Activated T-cell treated with anti-CD3 and anti-CD28 coated beads, Interleukin-2, amount 50 U/mL, for 72 hours (primary cell): Measurements from ENCODE around the gene KCNIP4. TPM values are rescaled to one million over a fixed set of nuclear protein-coding genes. Genes with fewer than 3 reads are reported as not detected.

Experiments used
- ATAC-seq, 2 donors: fragments of 150-1000 bp; cut with Tn5 transposase; replicated peaks in 1 of 2; 2 replicates each; pipeline ENCODE4 v1.10.0; 2021; ENCODE audit warnings: moderate library complexity in 2 of 2, mild to moderate bottlenecking in 1 of 2
- DNase-seq, 2 donors: peaks; one replicate each; pipeline ENCODE4 v3.0.0; 2021 to 2022; ENCODE audit warnings: mixed read lengths in 1 of 2
- H3K27ac Mint-ChIP-seq: one replicate; pipeline ENCODE4 v1.8.0; 2022; ENCODE audit warnings: mild to moderate bottlenecking, moderate library complexity, mixed read lengths
- H3K27me3 Mint-ChIP-seq: one replicate; pipeline ENCODE4 v1.8.0; 2022; ENCODE audit warnings: low read depth, mixed read lengths
- H3K36me3 Mint-ChIP-seq, 2 donors: one replicate each; pipeline ENCODE4 v1.8.0; 2022; ENCODE audit warnings: mixed read lengths in 2 of 2, mild to moderate bottlenecking in 1 of 2; ENCODE audit not compliant: insufficient read depth in 2 of 2
- H3K4me1 Mint-ChIP-seq: one replicate; pipeline ENCODE4 v1.8.0; 2022; ENCODE audit warnings: low read depth, mixed read lengths
- H3K4me3 Mint-ChIP-seq, 2 donors: one replicate each; pipeline ENCODE4 v1.8.0; 2022; ENCODE audit warnings: mild to moderate bottlenecking in 2 of 2, mixed read lengths in 2 of 2, moderate library complexity in 2 of 2
- H3K9me3 Mint-ChIP-seq, 2 donors: one replicate each; pipeline ENCODE4 v1.8.0; 2022; ENCODE audit warnings: mixed read lengths in 2 of 2
- total RNA-seq, 2 donors: library from RNA; stranded (reverse); gene quantifications; one replicate each; pipeline ENCODE4 v1.2.3, GENCODE V29; 2022

KCNIP4 gene
- total RNA-seq, 2 donors from 2014 or later: not detected

DNA sequence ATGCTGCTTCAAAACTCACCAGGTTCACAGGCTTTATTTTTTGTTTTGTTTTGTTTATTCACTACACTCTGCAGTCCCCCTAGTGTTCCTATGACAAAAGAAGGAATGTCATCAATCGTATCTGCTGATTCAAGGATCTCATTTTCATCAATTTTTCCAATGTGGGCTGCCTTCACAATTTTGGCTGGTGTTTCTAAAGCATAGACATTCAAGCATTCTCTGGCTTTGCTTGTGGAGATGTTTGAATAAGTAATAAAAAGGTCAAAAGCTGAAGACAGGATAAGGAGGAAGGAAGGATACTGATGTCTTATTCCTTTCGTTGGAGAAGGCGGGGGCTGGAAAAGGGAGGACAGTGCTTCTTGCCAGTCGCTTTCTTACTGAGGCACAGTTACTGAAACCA lies 12.2 kb upstream of the KCNIP4 start:
- Mint-ChIP-seq H3K4me3 (no peak overlapping the region), H3K4me1 (no peaks in the 10 kb centered on the region), H3K27me3 (no peaks in the 10 kb centered on the region), H3K27ac (no peak overlapping the region), H3K9me3 (peaks cover 5 to 7% of the 10 kb centered on the region in 2 donors), H3K36me3 (peaks cover 0 to under 1% of the 10 kb centered on the region in 2 donors)
- ATAC-seq (no peak), DNase-seq (no peak)

DNA sequence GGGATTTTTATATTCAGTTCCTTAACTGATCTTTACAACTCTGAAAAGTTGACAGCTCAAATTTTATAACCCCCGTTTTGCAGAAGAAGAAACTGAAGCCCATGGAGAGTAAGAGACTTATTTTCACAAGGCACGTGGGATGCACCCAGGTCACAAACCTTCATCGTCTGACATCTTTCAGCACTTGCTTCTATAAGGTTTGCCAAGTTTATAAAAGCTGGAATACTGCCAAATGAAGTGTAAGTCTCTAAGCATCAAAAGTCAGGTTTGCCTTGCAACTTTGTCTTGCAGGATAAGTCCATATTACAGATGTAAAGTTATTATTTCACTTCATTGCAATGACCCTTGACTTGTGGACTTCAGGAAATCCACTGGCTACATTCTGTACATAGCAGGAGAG lies 6.3 kb upstream of the KCNIP4 start:
- ATAC-seq: no peak
- no peaks in the 10 kb centered on the region for H3K4me1 Mint-ChIP-seq
- no peak overlapping the region for H3K27ac Mint-ChIP-seq
- peaks cover 5 to 7% of the 10 kb centered on the region in 2 donors for H3K9me3 Mint-ChIP-seq
- H3K27me3 Mint-ChIP-seq: peaks cover 3% of the 10 kb centered on the region
- no peak overlapping the region for H3K4me3 Mint-ChIP-seq
- DNase-seq: no peak
- no peaks in the 10 kb centered on the region for H3K36me3 Mint-ChIP-seq

DNA sequence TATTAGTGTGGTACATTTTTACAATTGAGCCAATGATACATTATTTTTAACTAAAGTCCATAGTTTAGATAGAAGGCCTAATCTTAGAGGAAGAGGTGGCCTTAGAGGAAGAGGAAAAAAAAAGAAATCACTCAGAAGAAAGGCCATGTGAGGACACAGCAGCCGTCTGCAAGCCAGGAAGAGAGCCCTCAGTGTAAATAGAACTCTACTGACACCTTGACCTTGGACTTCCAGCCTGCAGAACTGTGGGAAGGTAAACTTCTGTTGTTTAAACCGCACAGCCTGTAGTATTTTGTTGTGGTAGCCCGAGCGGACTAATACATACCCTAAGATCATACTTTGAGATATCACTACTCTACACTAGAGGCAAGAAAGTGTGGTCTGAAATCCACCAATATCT lies 5.1 kb upstream of the KCNIP4 start:
- DNase-seq: no peak

DNA sequence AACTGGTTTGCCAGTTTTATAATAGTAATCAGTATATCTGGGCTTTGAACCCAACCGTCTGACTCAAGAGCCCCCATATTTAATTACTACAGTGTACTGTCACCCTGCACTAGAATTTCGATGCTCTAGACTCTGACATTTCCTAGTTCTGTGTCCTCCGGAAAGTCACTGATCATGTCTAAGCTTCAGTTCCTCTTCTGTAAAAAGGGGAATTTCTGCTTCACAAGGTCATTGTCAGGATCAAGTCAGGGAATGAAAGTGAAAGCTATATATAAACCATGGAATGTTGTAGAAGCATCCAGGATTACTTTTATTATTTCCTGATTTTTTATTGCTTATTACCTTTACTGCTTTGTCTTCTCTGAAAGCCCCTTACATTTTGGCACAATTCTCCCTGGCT lies 4.0 kb upstream of the KCNIP4 start:
- Mint-ChIP-seq H3K27me3 (peaks cover 19% of the 10 kb centered on the region), H3K9me3 (peaks cover 0 to 2% of the 10 kb centered on the region in 2 donors), H3K27ac (no peak overlapping the region), H3K4me3 (no peak overlapping the region), H3K4me1 (no peaks in the 10 kb centered on the region), H3K36me3 (peaks cover 0 to 2% of the 10 kb centered on the region in 2 donors)
- DNase-seq (no peak), ATAC-seq (no peak)

More for the DNA sequence above, 5.1 kb upstream of the KCNIP4 start:
- peaks cover 3 to 5% of the 10 kb centered on the region in 2 donors for H3K9me3 Mint-ChIP-seq
- no peak overlapping the region for H3K4me3 Mint-ChIP-seq
- H3K36me3 Mint-ChIP-seq: no peaks in the 10 kb centered on the region
- no peak overlapping the region for H3K27ac Mint-ChIP-seq
- no peaks in the 10 kb centered on the region for H3K4me1 Mint-ChIP-seq
- H3K27me3 Mint-ChIP-seq: peaks cover 12% of the 10 kb centered on the region
- no peak for ATAC-seq

DNA sequence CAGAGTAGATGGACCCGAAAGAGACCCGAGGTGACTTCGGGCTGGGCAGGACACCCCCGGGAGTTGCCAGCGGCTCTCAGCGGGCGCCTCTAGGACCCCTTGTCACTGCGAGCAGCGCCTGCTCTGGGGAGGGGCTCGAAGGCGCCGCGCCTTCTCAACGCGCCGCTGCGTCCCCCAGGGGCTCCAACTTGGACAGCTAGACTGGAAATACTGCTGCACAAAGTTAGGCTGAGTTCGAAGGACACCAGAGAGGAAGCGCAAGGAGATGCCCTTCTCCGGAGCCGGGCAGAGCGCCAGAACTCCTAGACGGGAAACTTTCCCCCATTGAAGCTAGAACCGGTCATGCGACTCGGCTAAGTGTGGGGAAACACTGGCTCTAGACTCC lies 493 bp upstream of the KCNIP4 start:
- peaks cover 0 to under 1% of the 10 kb centered on the region in 2 donors for H3K9me3 Mint-ChIP-seq
- no peak overlapping the region for H3K27ac Mint-ChIP-seq
- no peak overlapping the region for H3K4me3 Mint-ChIP-seq
- no peaks in the 10 kb centered on the region for H3K4me1 Mint-ChIP-seq
- H3K27me3 Mint-ChIP-seq: peaks cover 39% of the 10 kb centered on the region
- DNase-seq: no peak
- peaks cover 1 to 2% of the 10 kb centered on the region in 2 donors for H3K36me3 Mint-ChIP-seq
- no peak for ATAC-seq

DNA sequence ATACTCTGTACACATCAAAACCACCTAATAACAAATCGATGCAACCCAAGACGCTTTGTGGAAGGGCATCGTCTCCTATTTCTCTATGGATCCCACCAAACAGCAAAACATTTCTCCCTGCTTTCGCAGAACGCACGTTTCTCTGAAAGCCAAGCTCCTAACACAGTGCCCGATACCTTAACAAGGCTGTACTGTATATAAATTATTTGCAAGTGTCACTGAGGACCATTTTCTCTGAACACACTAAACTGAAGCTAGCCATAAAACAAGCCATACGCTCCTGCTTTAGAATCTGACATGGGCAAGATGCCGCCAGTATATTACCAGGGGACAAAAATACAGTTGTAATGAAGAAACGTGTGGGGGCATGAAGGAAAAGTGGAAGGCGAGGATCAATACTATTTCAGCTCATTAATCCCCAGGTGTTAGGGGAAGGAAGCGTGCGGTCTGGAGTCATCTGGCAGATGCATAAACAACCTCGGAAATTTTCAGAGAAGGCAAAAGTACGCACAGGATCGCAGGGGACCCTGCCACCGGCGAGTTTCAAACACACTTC lies 703 bp downstream of the KCNIP4 start:
- peaks cover 3 to 4% of the 10 kb centered on the region in 2 donors for H3K9me3 Mint-ChIP-seq
- H3K4me3 Mint-ChIP-seq: no peak overlapping the region
- H3K27me3 Mint-ChIP-seq: peaks cover 43% of the 10 kb centered on the region
- H3K36me3 Mint-ChIP-seq: peaks cover 2 to 3% of the 10 kb centered on the region in 2 donors
- H3K4me1 Mint-ChIP-seq: no peaks in the 10 kb centered on the region
- ATAC-seq: no peak
- no peak overlapping the region for H3K27ac Mint-ChIP-seq
- no peak for DNase-seq

- ATAC-seq: no peak
- no peak overlapping the region for H3K4me3 Mint-ChIP-seq
These were observed 1.7 kb downstream of the KCNIP4 start for GRCh38 chr4:21946858-21947257.

GRCh38 chr4:21921526-21922180 lies 26.9 kb downstream of the KCNIP4 start:
- no peaks in the 10 kb centered on the region for H3K36me3 Mint-ChIP-seq
- no peaks in the 10 kb centered on the region for H3K27me3 Mint-ChIP-seq
- no peak overlapping the region for H3K4me3 Mint-ChIP-seq
- DNase-seq (no peak), ATAC-seq (no peak)
- no peak overlapping the region for H3K27ac Mint-ChIP-seq
- no peaks in the 10 kb centered on the region for H3K4me1 Mint-ChIP-seq
- H3K9me3 Mint-ChIP-seq: peaks cover 0 to 5% of the 10 kb centered on the region in 2 donors

More at GRCh38 chr4:21946858-21947257, 1.7 kb downstream of the KCNIP4 start:
- H3K4me1 Mint-ChIP-seq: no peaks in the 10 kb centered on the region
- H3K27ac Mint-ChIP-seq: no peak overlapping the region
- H3K9me3 Mint-ChIP-seq: peaks cover 3 to 4% of the 10 kb centered on the region in 2 donors
- peaks cover 2 to 3% of the 10 kb centered on the region in 2 donors for H3K36me3 Mint-ChIP-seq
- no peak for DNase-seq
- H3K27me3 Mint-ChIP-seq: peaks cover 43% of the 10 kb centered on the region

DNA sequence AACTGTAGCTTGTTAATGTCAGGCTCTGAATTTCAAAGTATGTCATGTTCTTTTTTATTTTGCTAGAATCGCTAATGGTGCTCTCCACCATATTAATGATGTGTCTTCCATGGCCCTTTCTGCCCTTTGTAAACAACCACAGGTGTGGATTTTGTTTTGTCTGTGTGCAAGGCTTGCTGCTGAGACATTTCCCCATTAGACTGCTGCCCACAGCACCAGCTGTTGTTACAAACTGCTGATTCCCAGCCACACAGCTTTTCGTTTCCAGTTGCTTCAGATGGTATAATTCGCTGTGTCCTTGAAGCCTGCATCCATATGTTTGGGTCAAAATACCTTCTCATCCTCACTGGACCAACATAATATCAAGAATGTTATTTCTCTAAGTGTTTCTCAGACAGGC lies 32.8 kb downstream of the KCNIP4 start:
- no peaks in the 10 kb centered on the region for H3K4me1 Mint-ChIP-seq
- H3K27me3 Mint-ChIP-seq: no peaks in the 10 kb centered on the region
- no peak for DNase-seq
- ATAC-seq: no peak
- peaks cover 4 to 5% of the 10 kb centered on the region in 2 donors for H3K9me3 Mint-ChIP-seq
- H3K36me3 Mint-ChIP-seq: no peaks in the 10 kb centered on the region
- H3K27ac Mint-ChIP-seq: no peak overlapping the region
- H3K4me3 Mint-ChIP-seq: no peak overlapping the region

GRCh38 chr4:21901831-21902230 lies 46.7 kb downstream of the KCNIP4 start:
- Mint-ChIP-seq H3K27ac (no peak overlapping the region), H3K4me1 (no peaks in the 10 kb centered on the region), H3K4me3 (no peak overlapping the region), H3K9me3 (peaks cover 11 to 20% of the 10 kb centered on the region in 2 donors), H3K27me3 (no peaks in the 10 kb centered on the region), H3K36me3 (peaks cover 3 to 5% of the 10 kb centered on the region in 2 donors)
- DNase-seq (no peak), ATAC-seq (no peak)

- Mint-ChIP-seq H3K27me3 (no peaks in the 10 kb centered on the region), H3K27ac (no peak overlapping the region), H3K36me3 (peaks cover 4 to 5% of the 10 kb centered on the region in 2 donors), H3K4me1 (no peaks in the 10 kb centered on the region), H3K9me3 (peaks cover 11 to 20% of the 10 kb centered on the region in 2 donors), H3K4me3 (no peak overlapping the region)
- ATAC-seq (no peak), DNase-seq (no peak)
These were observed 47.3 kb downstream of the KCNIP4 start for GRCh38 chr4:21901281-21901680.

DNA sequence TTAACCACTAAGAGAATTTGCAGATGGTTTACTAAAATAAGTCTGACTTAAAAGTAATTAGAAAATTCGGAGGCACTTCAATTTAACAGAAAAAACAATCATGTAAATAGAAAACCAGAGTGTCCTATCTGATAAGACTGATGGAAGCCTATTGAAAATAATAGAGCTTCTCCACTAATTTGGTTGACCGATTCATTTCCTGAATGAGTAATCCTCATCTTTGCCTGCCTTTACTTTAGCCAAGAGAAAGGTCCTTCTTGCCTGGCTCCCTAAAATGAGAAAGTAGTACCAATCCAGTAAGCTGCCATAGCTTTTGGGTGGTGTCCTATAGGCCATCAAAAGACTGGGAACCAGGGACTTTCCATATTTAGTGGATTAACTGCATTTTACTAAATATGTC lies 48.4 kb downstream of the KCNIP4 start:
- DNase-seq (no peak), ATAC-seq (no peak)
- Mint-ChIP-seq H3K27ac (no peak overlapping the region), H3K9me3 (peaks cover 12 to 16% of the 10 kb centered on the region in 2 donors), H3K4me3 (no peak overlapping the region), H3K27me3 (no peaks in the 10 kb centered on the region), H3K36me3 (peaks cover 4 to 5% of the 10 kb centered on the region in 2 donors), H3K4me1 (no peaks in the 10 kb centered on the region)

- Mint-ChIP-seq H3K27me3 (no peaks in the 10 kb centered on the region), H3K4me1 (no peaks in the 10 kb centered on the region), H3K36me3 (peaks cover 4 to 5% of the 10 kb centered on the region in 2 donors), H3K27ac (no peak overlapping the region), H3K9me3 (peaks cover 12 to 18% of the 10 kb centered on the region in 2 donors), H3K4me3 (no peak overlapping the region)
- ATAC-seq (no peak), DNase-seq (no peak)
These were observed 50.5 kb downstream of the KCNIP4 start for GRCh38 chr4:21898101-21898500.

DNA sequence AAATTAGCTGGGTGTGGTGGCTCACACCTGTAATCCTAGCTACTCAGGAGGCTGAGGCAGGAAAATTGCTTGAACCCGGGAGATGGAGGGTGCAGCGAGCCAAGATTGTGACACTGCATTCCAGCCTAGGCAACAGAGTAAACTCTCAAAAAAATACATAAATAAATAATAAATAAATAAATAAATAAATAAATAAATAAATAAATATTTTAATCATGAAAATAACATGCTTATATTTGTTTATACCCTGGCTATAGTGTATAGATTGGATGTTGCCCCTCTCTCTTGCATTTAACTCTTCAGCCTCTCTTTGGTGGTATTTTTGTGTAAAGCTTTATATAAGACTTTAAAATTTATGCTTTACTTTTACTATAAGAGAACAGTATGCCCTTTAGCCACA lies 51.8 kb downstream of the KCNIP4 start:
- DNase-seq (no peak), ATAC-seq (no peak)
- peaks cover 9 to 15% of the 10 kb centered on the region in 2 donors for H3K9me3 Mint-ChIP-seq
- peaks cover 4 to 5% of the 10 kb centered on the region in 2 donors for H3K36me3 Mint-ChIP-seq
- H3K4me1 Mint-ChIP-seq: no peaks in the 10 kb centered on the region
- no peak overlapping the region for H3K27ac Mint-ChIP-seq
- H3K4me3 Mint-ChIP-seq: no peak overlapping the region
- no peaks in the 10 kb centered on the region for H3K27me3 Mint-ChIP-seq
